ENCODE data around the gene GASK1A.

GASK1A gene

DNA sequence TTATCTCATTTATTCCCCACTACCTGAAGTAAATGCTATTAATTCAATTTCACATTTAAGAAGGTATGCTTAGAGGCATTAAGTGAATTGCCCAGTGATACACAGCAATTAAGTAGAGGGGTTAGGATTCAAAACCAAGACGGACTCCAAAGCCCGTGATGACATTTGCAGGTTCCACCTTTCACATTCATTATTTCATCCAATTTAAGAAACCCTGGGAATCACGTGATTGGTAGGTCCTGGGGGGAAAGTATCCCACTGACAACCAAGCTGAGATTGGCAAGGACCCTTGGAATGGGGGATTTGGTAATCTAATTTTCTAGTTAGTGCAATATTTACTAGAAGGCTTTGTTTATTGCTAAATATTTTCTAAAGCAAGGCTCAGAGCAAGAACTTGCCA lies 124.9 kb downstream of the GASK1A start:
- no peak overlapping the region for H3K4me3 ChIP-seq (ENCODE audit: low read depth, low read length)
- no peak for TF ChIP-seq CTCF (IDR thresholded peaks at IDR 0.05; ENCODE audit: low read depth, low read length)

GRCh38 chr3:43104660-43105595 lies 125.8 kb downstream of the GASK1A start:
- TF ChIP-seq CTCF (IDR thresholded peaks at IDR 0.05; ENCODE audit: low read depth, low read length): no peak

GRCh38 chr3:43105596-43106292 lies 126.6 kb downstream of the GASK1A start, which contains the start of gene POMGNT2:
Gene POMGNT2, minus strand, starts transcription at chr3:43106079. Its CDS starts 24,648 bp downstream, at chr3:43081431.
- peak within 1 kb of the TSS; percentile 74 for H3K4me3 ChIP-seq (ENCODE audit: low read depth, low read length)
- TF ChIP-seq CTCF (IDR thresholded peaks at IDR 0.05; ENCODE audit: low read depth, low read length): no peak

More at GRCh38 chr3:43104660-43105595, 125.8 kb downstream of the GASK1A start:
- peak overlapping the region; percentile 74; the same call in 1 of the 2 replicates for H3K4me3 ChIP-seq (ENCODE audit: low read depth, low read length)

DNA sequence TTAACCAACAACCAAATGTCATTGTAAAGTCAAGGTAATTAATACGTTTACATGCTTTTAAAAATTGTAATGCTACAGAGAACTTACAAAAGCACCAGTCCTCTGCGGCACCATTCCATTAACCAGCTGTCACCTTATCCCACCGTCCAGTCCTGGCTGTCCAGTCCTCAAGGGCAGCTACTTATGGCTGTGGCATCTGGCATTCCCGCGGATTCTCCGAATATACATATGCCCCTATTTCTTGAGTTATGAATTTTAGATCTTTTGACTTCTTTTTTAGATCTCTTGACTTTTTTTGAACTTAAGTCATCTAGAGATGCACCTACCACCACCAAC lies 127.2 kb downstream of the GASK1A start:
- TF ChIP-seq CTCF (IDR thresholded peaks at IDR 0.05; ENCODE audit: low read depth, low read length): no peak
- H3K4me3 ChIP-seq (ENCODE audit: low read depth, low read length): peak overlapping the region; percentile 74

All from WI38 (cell line).